Karpas-422 (cell line): Measurements from ENCODE around the gene DPP6. TPM values are rescaled to one million over a fixed set of nuclear protein-coding genes. Genes with fewer than 3 reads are reported as not detected.

Experiments used
- DNase-seq: peaks from one replicate; pipeline ENCODE4 v3.0.0-alpha.2; 2015
- H2AFZ ChIP-seq: fragments of 200-600 bp; sonication (generic); 2 replicates; pipeline ENCODE4 v1.6.1; 2014; ENCODE audit warnings: antibody characterized with exemption, low read length, mixed read lengths
- H3K27ac ChIP-seq: fragments of 200-600 bp; sonication (generic); 2 replicates; pipeline ENCODE4 v1.5.1; 2014; ENCODE audit warnings: mild to moderate bottlenecking, low read length, moderate library complexity
- H3K27me3 ChIP-seq: fragments of 200-600 bp; sonication (generic); 2 replicates; pipeline ENCODE4 v1.6.1; 2014; ENCODE audit warnings: low read length, mixed read lengths
- H3K36me3 ChIP-seq: fragments of 200-600 bp; sonication (generic); 2 replicates; pipeline ENCODE4 v1.6.1; 2014; ENCODE audit warnings: low read length, mixed read lengths; ENCODE audit not compliant: insufficient read depth
- H3K4me1 ChIP-seq: fragments of 200-600 bp; sonication (generic); 2 replicates; pipeline ENCODE4 v1.6.1; 2014; ENCODE audit warnings: mild to moderate bottlenecking, low read length, mixed read lengths
- H3K4me2 ChIP-seq: fragments of 200-600 bp; sonication (generic); 2 replicates; pipeline ENCODE4 v1.6.1; 2014; ENCODE audit warnings: low read length, low read depth, mild to moderate bottlenecking; ENCODE audit not compliant: poor library complexity, severe bottlenecking
- H3K4me3 ChIP-seq: fragments of 200-600 bp; sonication (generic); 2 replicates; pipeline ENCODE4 v1.5.1; 2014; ENCODE audit warnings: mild to moderate bottlenecking, antibody characterized with exemption, low read length, mixed read lengths
- H3K79me2 ChIP-seq: fragments of 200-600 bp; sonication (generic); 2 replicates; pipeline ENCODE4 v1.6.1; 2014; ENCODE audit warnings: mild to moderate bottlenecking, low read length, mixed read lengths
- H3K9ac ChIP-seq: fragments of 200-600 bp; sonication (generic); 2 replicates; pipeline ENCODE4 v1.6.0; 2014; ENCODE audit warnings: low read length
- H3K9me2 ChIP-seq: fragments of 200-600 bp; sonication (generic), shearing (Covaris generic); replicated peaks from 2 replicates; pipeline ENCODE4 v1.6.0; 2014; ENCODE audit warnings: mild to moderate bottlenecking, low read length, moderate library complexity; ENCODE audit not compliant: insufficient read depth
- H3K9me3 ChIP-seq: fragments of 300-700, 200-600 bp; sonication (generic); 2 replicates; pipeline ENCODE4 v1.6.1; 2014; ENCODE audit warnings: low read length, mixed read lengths
- H4K20me1 ChIP-seq: fragments of 200-600 bp; sonication (generic); 2 replicates; pipeline ENCODE4 v1.6.1; 2014; ENCODE audit warnings: mild to moderate bottlenecking, antibody characterized with exemption, low read length, low read depth; ENCODE audit not compliant: insufficient read depth
- total RNA-seq: library from RNA; depleted of rRNA; stranded (reverse); fragments of >200 nt; shearing (Covaris generic); gene quantifications from 2 replicates; pipeline ENCODE4 v1.2.3, GENCODE V29; 2014; ENCODE audit warnings: low replicate concordance

Gene DPP6
- total RNA-seq, 1 experiment from 2014 or later: not detected

GRCh38 chr7:154729056-154729455 lies 676.9 kb downstream of the DPP6 start:
- Histone ChIP-seq H3K9me2 (no peaks in the 10 kb centered on the region), H3K4me1 (no peaks in the 10 kb centered on the region), H2AFZ (no peak overlapping the region), H3K79me2 (no peaks in the 10 kb centered on the region), H3K9ac (no peak overlapping the region), H4K20me1 (no peaks in the 10 kb centered on the region), H3K27ac (no peak overlapping the region), H3K4me2 (no peak overlapping the region), H3K27me3 (no peaks in the 10 kb centered on the region), H3K4me3 (no peak overlapping the region), H3K36me3 (no peaks in the 10 kb centered on the region), H3K9me3 (no peaks in the 10 kb centered on the region; the same call in 1 of the 2 replicates)
- DNase-seq: no peak

GRCh38 chr7:154735766-154736165 lies 683.6 kb downstream of the DPP6 start:
- Histone ChIP-seq H3K36me3 (no peaks in the 10 kb centered on the region), H3K79me2 (no peaks in the 10 kb centered on the region), H3K4me3 (no peak overlapping the region), H3K27ac (no peak overlapping the region), H2AFZ (no peak overlapping the region), H3K4me2 (no peak overlapping the region), H3K4me1 (no peaks in the 10 kb centered on the region), H3K9me3 (no peaks in the 10 kb centered on the region), H4K20me1 (no peaks in the 10 kb centered on the region), H3K9me2 (no peaks in the 10 kb centered on the region), H3K27me3 (no peaks in the 10 kb centered on the region), H3K9ac (no peak overlapping the region)
- no peak for DNase-seq

- H3K36me3 ChIP-seq: no peaks in the 10 kb centered on the region
- DNase-seq: no peak
These were observed 684.2 kb downstream of the DPP6 start for GRCh38 chr7:154736389-154736788.

GRCh38 chr7:154738216-154738615 lies 686.0 kb downstream of the DPP6 start:
- H4K20me1 ChIP-seq: no peaks in the 10 kb centered on the region
- no peak overlapping the region for H3K9ac ChIP-seq
- no peak overlapping the region for H3K4me2 ChIP-seq
- no peaks in the 10 kb centered on the region for H3K36me3 ChIP-seq
- no peaks in the 10 kb centered on the region for H3K27me3 ChIP-seq
- no peak overlapping the region for H3K4me3 ChIP-seq
- H2AFZ ChIP-seq: no peak overlapping the region
- H3K9me2 ChIP-seq: no peaks in the 10 kb centered on the region
- no peaks in the 10 kb centered on the region for H3K79me2 ChIP-seq
- H3K27ac ChIP-seq: no peak overlapping the region
- H3K4me1 ChIP-seq: no peaks in the 10 kb centered on the region
- H3K9me3 ChIP-seq: no peaks in the 10 kb centered on the region
- DNase-seq: no peak

More at GRCh38 chr7:154736389-154736788, 684.2 kb downstream of the DPP6 start:
- no peak overlapping the region for H3K4me2 ChIP-seq
- no peaks in the 10 kb centered on the region for H3K9me3 ChIP-seq
- H3K79me2 ChIP-seq: no peaks in the 10 kb centered on the region
- no peaks in the 10 kb centered on the region for H3K9me2 ChIP-seq
- H3K4me3 ChIP-seq: no peak overlapping the region
- H3K9ac ChIP-seq: no peak overlapping the region
- H3K27me3 ChIP-seq: no peaks in the 10 kb centered on the region
- H2AFZ ChIP-seq: no peak overlapping the region
- no peaks in the 10 kb centered on the region for H4K20me1 ChIP-seq
- H3K27ac ChIP-seq: no peak overlapping the region
- no peaks in the 10 kb centered on the region for H3K4me1 ChIP-seq

GRCh38 chr7:154741131-154741530 lies 688.9 kb downstream of the DPP6 start:
- H2AFZ ChIP-seq: no peak overlapping the region
- no peak for DNase-seq

GRCh38 chr7:154743206-154743605 lies 691.0 kb downstream of the DPP6 start:
- no peak for DNase-seq
- no peaks in the 10 kb centered on the region for H3K79me2 ChIP-seq
- no peaks in the 10 kb centered on the region for H3K4me1 ChIP-seq
- no peaks in the 10 kb centered on the region for H3K27me3 ChIP-seq
- H2AFZ ChIP-seq: no peak overlapping the region
- no peak overlapping the region for H3K27ac ChIP-seq
- no peaks in the 10 kb centered on the region for H3K9me3 ChIP-seq
- H4K20me1 ChIP-seq: no peaks in the 10 kb centered on the region
- no peaks in the 10 kb centered on the region for H3K9me2 ChIP-seq
- H3K4me2 ChIP-seq: no peak overlapping the region
- H3K9ac ChIP-seq: no peak overlapping the region
- no peak overlapping the region for H3K4me3 ChIP-seq
- no peaks in the 10 kb centered on the region for H3K36me3 ChIP-seq

More at GRCh38 chr7:154741131-154741530, 688.9 kb downstream of the DPP6 start:
- Histone ChIP-seq H3K79me2 (no peaks in the 10 kb centered on the region), H3K9me3 (no peaks in the 10 kb centered on the region), H3K4me1 (no peaks in the 10 kb centered on the region), H3K27me3 (no peaks in the 10 kb centered on the region), H3K36me3 (no peaks in the 10 kb centered on the region), H3K9ac (no peak overlapping the region), H3K4me2 (no peak overlapping the region), H3K4me3 (no peak overlapping the region), H4K20me1 (no peaks in the 10 kb centered on the region), H3K27ac (no peak overlapping the region), H3K9me2 (no peaks in the 10 kb centered on the region)

- Histone ChIP-seq H3K4me2 (no peak overlapping the region), H3K4me1 (no peaks in the 10 kb centered on the region), H3K9me2 (no peaks in the 10 kb centered on the region), H3K9me3 (no peaks in the 10 kb centered on the region), H4K20me1 (no peaks in the 10 kb centered on the region), H3K79me2 (no peaks in the 10 kb centered on the region), H3K9ac (no peak overlapping the region), H3K27me3 (no peaks in the 10 kb centered on the region), H3K36me3 (no peaks in the 10 kb centered on the region), H2AFZ (no peak overlapping the region), H3K27ac (no peak overlapping the region), H3K4me3 (no peak overlapping the region)
- DNase-seq: peak; percentile 63
These were observed 692.2 kb downstream of the DPP6 start for GRCh38 chr7:154744256-154744860.

GRCh38 chr7:154744861-154745258 lies 692.7 kb downstream of the DPP6 start:
- Histone ChIP-seq H3K27ac (no peak overlapping the region), H3K4me2 (no peak overlapping the region), H3K27me3 (no peaks in the 10 kb centered on the region), H3K36me3 (no peaks in the 10 kb centered on the region), H4K20me1 (no peaks in the 10 kb centered on the region), H2AFZ (no peak overlapping the region), H3K79me2 (no peaks in the 10 kb centered on the region), H3K9ac (no peak overlapping the region), H3K4me3 (no peak overlapping the region), H3K4me1 (no peaks in the 10 kb centered on the region), H3K9me3 (no peaks in the 10 kb centered on the region), H3K9me2 (no peaks in the 10 kb centered on the region)
- no peak for DNase-seq
